ENCODE measurements around the gene CTDSPL2.
"Not testable (repeated sequence)": the region's sequence is repeated elsewhere in the genome, so short reads cannot be mapped to it uniquely, and the experiment has no call there.

CTDSPL2 gene

GRCh38 chr15:44426975-44427755 lies at the start of gene CTDSPL2:
TSS of gene CTDSPL2 (plus strand) at chr15:44427629. CDS start at chr15:44459015, 31,386 bp downstream.
- DNase-seq (ENCODE audit: low read depth in 2 of 2): peak; percentile 87

- no peak for DNase-seq (ENCODE audit: low read depth in 2 of 2)
Observed at GRCh38 chr15:44381236-44381635, 46.2 kb upstream of the CTDSPL2 start.

- no peak for DNase-seq (ENCODE audit: low read depth in 2 of 2)
Observed at GRCh38 chr15:44385344-44385942, 42.0 kb upstream of the CTDSPL2 start.

GRCh38 chr15:44394062-44394461 lies 33.4 kb upstream of the CTDSPL2 start:
- DNase-seq (ENCODE audit: low read depth in 2 of 2): no peak

GRCh38 chr15:44394562-44394961 lies 32.9 kb upstream of the CTDSPL2 start:
- no peak for DNase-seq (ENCODE audit: low read depth in 2 of 2)

GRCh38 chr15:44397869-44398268 lies 29.6 kb upstream of the CTDSPL2 start:
- no peak for DNase-seq (ENCODE audit: low read depth in 2 of 2)

GRCh38 chr15:44414001-44414400 lies 13.4 kb upstream of the CTDSPL2 start:
- no peak for DNase-seq (ENCODE audit: low read depth in 2 of 2)

- peak in 1 of 2 donors; percentile 3 for DNase-seq (ENCODE audit: low read depth in 2 of 2)
Observed at GRCh38 chr15:44427756-44428724, 611 bp downstream of the CTDSPL2 start.

- no peak for DNase-seq (ENCODE audit: low read depth in 2 of 2)
Observed at GRCh38 chr15:44435893-44436667, 8.7 kb downstream of the CTDSPL2 start.

GRCh38 chr15:44438402-44438801 lies 11.0 kb downstream of the CTDSPL2 start:
- DNase-seq (ENCODE audit: low read depth in 2 of 2): no peak

- DNase-seq (ENCODE audit: low read depth in 2 of 2): no peak
Observed at GRCh38 chr15:44441095-44441501, 13.7 kb downstream of the CTDSPL2 start.

GRCh38 chr15:44443515-44443914 lies 16.1 kb downstream of the CTDSPL2 start:
- DNase-seq (ENCODE audit: low read depth in 2 of 2): no peak

GRCh38 chr15:44447772-44448376 lies 20.4 kb downstream of the CTDSPL2 start:
- DNase-seq (ENCODE audit: low read depth in 2 of 2): no peak

- DNase-seq (ENCODE audit: low read depth in 2 of 2): no peak
Observed at GRCh38 chr15:44450172-44450571, 22.7 kb downstream of the CTDSPL2 start.

- not testable (repeated sequence) for DNase-seq (ENCODE audit: low read depth in 2 of 2)
Observed at GRCh38 chr15:44453578-44454283, 26.3 kb downstream of the CTDSPL2 start.

GRCh38 chr15:44458429-44458828 lies 31.0 kb downstream of the CTDSPL2 start:
- no peak for DNase-seq (ENCODE audit: low read depth in 2 of 2)

- no peak for DNase-seq (ENCODE audit: low read depth in 2 of 2)
Observed at GRCh38 chr15:44468709-44469385, 41.4 kb downstream of the CTDSPL2 start.

- no peak for DNase-seq (ENCODE audit: low read depth in 2 of 2)
Observed at GRCh38 chr15:44471885-44472455, 44.5 kb downstream of the CTDSPL2 start.

GRCh38 chr15:44479343-44479742 lies 51.9 kb downstream of the CTDSPL2 start:
- no peak for DNase-seq (ENCODE audit: low read depth in 2 of 2)

All from stimulated activated CD8-positive, alpha-beta memory T cell treated with anti-CD3 and anti-CD28 coated beads, Interleukin-2, amount 100 ng/mL, for 1 hour (primary cell).